Mucosa of descending colon (tissue), 3 donors: ENCODE data around the gene DENND1B. TPM values are rescaled to one million over a fixed set of nuclear protein-coding genes. Genes with fewer than 3 reads are reported as not detected.

ENCODE experiments used
- ATAC-seq: fragments of 200-7000 bp; cut with Tn5 transposase; one replicate; pipeline ENCODE4 v1.9.1; 2020; ENCODE audit warnings: mild to moderate bottlenecking, moderate library complexity
- DNase-seq, 3 donors: peaks; one replicate each; pipeline ENCODE4 v3.0.0-alpha.2; 2020
- H3K36me3 ChIP-seq: fragments of 200-600 bp; one replicate; pipeline ENCODE4 v1.8.0; 2021; ENCODE audit warnings: low read depth, mild to moderate bottlenecking
- H3K4me1 ChIP-seq: fragments of 200-600 bp; one replicate; pipeline ENCODE4 v1.8.0; 2021; ENCODE audit warnings: low read depth, mild to moderate bottlenecking
- H3K4me3 ChIP-seq: fragments of 200-600 bp; one replicate; pipeline ENCODE4 v1.8.0; 2021; ENCODE audit warnings: mild to moderate bottlenecking
- H3K9me3 ChIP-seq: fragments of 200-600 bp; one replicate; pipeline ENCODE4 v1.8.0; 2021; ENCODE audit warnings: mild to moderate bottlenecking
- CTCF ChIP-seq: fragments of 200-600 bp; IDR thresholded peaks from one replicate; pipeline ENCODE4 v1.8.0; 2022; ENCODE audit warnings: antibody characterized with exemption, mild to moderate bottlenecking
- intact Hi-C, 2 donors: fragments of 100-400 bp; cut with DNase I in 1 of 2; cut with micrococcal nuclease in 1 of 2; formaldehyde crosslinking; loops; one replicate each; pipeline versions ENCODE4 v1.11.0 to v1.11.1; 2022; cut with DNase I, micrococcal nuclease
- total RNA-seq, 3 donors: library from RNA; stranded (reverse); fragmentation: NEBNext Ultra II Directional in 2 of 3; extraction: Animal tissue kit (Norgen Biotek cat#: 25700) in 2 of 3; gene quantifications; one replicate each; pipeline versions ENCODE4 v1.2.1 to v1.2.4, GENCODE V29; 2021 to 2023
- donor health status: DM: no; HTN: no; CAD: no; lungs with moderate emphysema.
- donor health status: DM: no; HTN: no; CAD: no.
- donor health status: DM: no; HTN: yes; CAD: no.

DENND1B gene
- total RNA-seq, 3 donors from 2014 or later = 29.3 to 54.9 (median 32.2) TPM

- H3K4me3 ChIP-seq = no peak overlapping the region
- intact Hi-C loops = no loop called here
- peaks cover 12% of the 10 kb centered on the region for H3K4me1 ChIP-seq
- TF ChIP-seq CTCF = no peak
- DNase-seq = no peak
- no peak for ATAC-seq
- no peaks in the 10 kb centered on the region for H3K36me3 ChIP-seq
- no peaks in the 10 kb centered on the region for H3K9me3 ChIP-seq
Measured at GRCh38 chr1:197808880-197809279, 33.6 kb upstream of the DENND1B start.

GRCh38 chr1:197807739-197808453, 32.6 kb upstream of the DENND1B start:
- intact Hi-C loops = no loop called here
- Histone ChIP-seq H3K36me3 (no peaks in the 10 kb centered on the region), H3K9me3 (no peaks in the 10 kb centered on the region), H3K4me1 (peaks cover 12% of the 10 kb centered on the region), H3K4me3 (no peak overlapping the region)
- ATAC-seq (peak; percentile 61), DNase-seq (peak in 1 of 3 donors; percentile 18)
- no peak for TF ChIP-seq CTCF

- H3K36me3 ChIP-seq = no peaks in the 10 kb centered on the region
- DNase-seq (no peak), ATAC-seq (peak; percentile 78)
- intact Hi-C loops = no loop called here
- peaks cover 12% of the 10 kb centered on the region for H3K4me1 ChIP-seq
- no peak overlapping the region for H3K4me3 ChIP-seq
- no peaks in the 10 kb centered on the region for H3K9me3 ChIP-seq
- TF ChIP-seq CTCF = no peak
Measured at GRCh38 chr1:197807216-197807615, 31.9 kb upstream of the DENND1B start.

- intact Hi-C loops = no loop called here
- Histone ChIP-seq H3K9me3 (peaks cover 2% of the 10 kb centered on the region), H3K4me3 (no peak overlapping the region), H3K4me1 (peaks cover 12% of the 10 kb centered on the region), H3K36me3 (no peaks in the 10 kb centered on the region)
- no peak for ATAC-seq
- DNase-seq = no peak
- TF ChIP-seq CTCF = no peak
Measured at GRCh38 chr1:197806718-197807117, 31.4 kb upstream of the DENND1B start.

- H3K36me3 ChIP-seq = no peaks in the 10 kb centered on the region
- DNase-seq (no peak), ATAC-seq (no peak)
- TF ChIP-seq CTCF = no peak
- no peaks in the 10 kb centered on the region for H3K4me1 ChIP-seq
- H3K4me3 ChIP-seq = no peak overlapping the region
- H3K9me3 ChIP-seq = peaks cover 24% of the 10 kb centered on the region
- intact Hi-C loops = no loop called here
Measured at GRCh38 chr1:197801684-197802083, 26.4 kb upstream of the DENND1B start.
